HepG2 (cell line): ENCODE results near the gene RSAD1. TPM values are rescaled to one million over a fixed set of nuclear protein-coding genes. Genes with fewer than 3 reads are reported as not detected.

Source experiments
- ATM ChIP-seq: fragments of 450-650 bp; IDR thresholded peaks from 2 replicates; pipeline ENCODE4 v1.7.1; 2017; ENCODE audit warnings: mild to moderate bottlenecking, borderline replicate concordance
- DMAP1 ChIP-seq: IDR thresholded peaks from 2 replicates; pipeline ENCODE4 v1.6.1; 2016
- GFI1 ChIP-seq: sonication (generic); formaldehyde crosslinking; IDR thresholded peaks from 2 replicates; pipeline ENCODE4 v1.5.0; 2020; ENCODE audit warnings: missing genetic modification reagents, mild to moderate bottlenecking, borderline replicate concordance
- JUND ChIP-seq: sonication (generic); formaldehyde crosslinking; IDR thresholded peaks from 2 replicates; pipeline ENCODE4 v1.8.0; 2022; ENCODE audit warnings: mild to moderate bottlenecking, missing genetic modification reagents
- KLF12 ChIP-seq: sonication (generic); formaldehyde crosslinking; IDR thresholded peaks from 2 replicates; pipeline ENCODE4 v1.4.0; 2020; ENCODE audit warnings: missing genetic modification reagents, borderline replicate concordance
- MIER2 ChIP-seq: IDR thresholded peaks from 2 replicates; pipeline ENCODE4 v1.6.1; 2016; ENCODE audit warnings: missing biosample characterization, missing genetic modification reagents
- NBN ChIP-seq: fragments of 450-650 bp; conservative IDR thresholded peaks from 2 replicates; pipeline ENCODE4 v1.6.1; 2017
- NFATC3 ChIP-seq: sonication (generic); formaldehyde crosslinking; IDR thresholded peaks from 2 replicates; pipeline ENCODE4 v1.5.1; 2020; ENCODE audit warnings: mild to moderate bottlenecking, missing genetic modification reagents
- NFE2L1 ChIP-seq: sonication (generic); formaldehyde crosslinking; IDR thresholded peaks from 2 replicates; pipeline ENCODE4 v1.4.0; 2020; ENCODE audit warnings: missing genetic modification reagents, mild to moderate bottlenecking, borderline replicate concordance
- NKX3-1 ChIP-seq: sonication (generic); formaldehyde crosslinking; IDR thresholded peaks from 2 replicates; pipeline ENCODE4 v1.5.0; 2020; ENCODE audit warnings: missing genetic modification reagents
- RARG ChIP-seq: sonication (generic); formaldehyde crosslinking; IDR thresholded peaks from 2 replicates; pipeline ENCODE4 v1.4.0; 2020; ENCODE audit warnings: low read depth, mild to moderate bottlenecking, missing genetic modification reagents
- RORA ChIP-seq: sonication (generic); formaldehyde crosslinking; IDR thresholded peaks from 2 replicates; pipeline ENCODE4 v1.5.0; 2020; ENCODE audit warnings: mild to moderate bottlenecking, missing genetic modification reagents, moderate library complexity
- SCMH1 ChIP-seq: sonication (generic); formaldehyde crosslinking; IDR thresholded peaks from 2 replicates; pipeline ENCODE4 v1.9.0; 2021; ENCODE audit warnings: missing genetic modification reagents, mild to moderate bottlenecking, borderline replicate concordance
- SOX6 ChIP-seq, 2 experiments: fragments of 450-650 bp in 1 of 2; sonication (generic) in 1 of 2; formaldehyde crosslinking in 1 of 2; IDR thresholded peaks; 2 replicates each; pipeline versions ENCODE4 v1.4.0 to v1.6.1; 2017 to 2020; ENCODE audit warnings: antibody characterized with exemption in 1 of 2, mild to moderate bottlenecking in 1 of 2, missing genetic modification reagents in 1 of 2
- SRSF1 ChIP-seq: fragments of 200-400 bp; formaldehyde crosslinking; optimal IDR thresholded peaks from 2 replicates; pipeline ENCODE3; 2017; ENCODE audit warnings: mild to moderate bottlenecking, low read depth, low read length, moderate library complexity
- SUZ12 ChIP-seq: fragments of 150-350 bp; IDR thresholded peaks from 2 replicates; pipeline ENCODE4 v1.6.1; 2014; ENCODE audit warnings: low read depth, low read length
- ZBTB8A ChIP-seq: sonication (generic); formaldehyde crosslinking; IDR thresholded peaks from 2 replicates; pipeline ENCODE4 v1.4.0; 2020; ENCODE audit warnings: mild to moderate bottlenecking, low read depth, missing genetic modification reagents, borderline replicate concordance
- ZNF253 ChIP-seq: sonication (generic); formaldehyde crosslinking; IDR thresholded peaks from 2 replicates; pipeline ENCODE4 v1.8.0; 2022; ENCODE audit warnings: mild to moderate bottlenecking, missing genetic modification reagents, borderline replicate concordance
- ZNF382 ChIP-seq: sonication (generic); formaldehyde crosslinking; IDR thresholded peaks from 2 replicates; pipeline ENCODE4 v1.5.0; 2020; ENCODE audit warnings: missing genetic modification reagents, mild to moderate bottlenecking, borderline replicate concordance
- ZNF550 ChIP-seq: sonication (generic); formaldehyde crosslinking; IDR thresholded peaks from 2 replicates; pipeline ENCODE4 v1.4.0; 2020; ENCODE audit warnings: mild to moderate bottlenecking, missing genetic modification reagents, borderline replicate concordance
- ZNF619 ChIP-seq: sonication (generic); formaldehyde crosslinking; IDR thresholded peaks from 2 replicates; pipeline ENCODE4 v1.4.0; 2020; ENCODE audit warnings: mild to moderate bottlenecking, missing genetic modification reagents
- polyA plus RNA-seq, 8 experiments: library from polyadenylated mRNA; depleted of rRNA in 3 of 8; stranded (reverse) in 7 of 8; unstranded in 1 of 8; fragments of >200 nt; fragmentation: Illumina TruSeq in 4 of 8; extraction: Trizol in 4 of 8; gene quantifications; 2 replicates each; pipeline versions ENCODE4 v1.2.1 to v1.2.3, GENCODE V29; 2011 to 2016; ENCODE audit warnings: low read depth in 4 of 8, missing spikeins in 1 of 8, mixed read lengths in 1 of 8; ENCODE audit not compliant: insufficient read depth in 1 of 8
- total RNA-seq, 5 experiments: library from RNA; depleted of rRNA; stranded (reverse); fragments of >200 nt; fragmentation: Illumina TruSeq; extraction: Trizol; gene quantifications; 2 replicates each; pipeline ENCODE4 v1.2.3, GENCODE V29; 2016; ENCODE audit warnings: low read depth in 1 of 5
- TF ChIP-seq, protein P1 (sequence below): sonication (generic); formaldehyde crosslinking; IDR thresholded peaks from 2 replicates; pipeline ENCODE4 v1.5.1; 2020; ENCODE audit warnings: mild to moderate bottlenecking, missing genetic modification reagents, moderate library complexity
- TF ChIP-seq, protein P2 (sequence below): sonication (generic); formaldehyde crosslinking; IDR thresholded peaks from 2 replicates; pipeline ENCODE4 v1.4.0; 2020; ENCODE audit warnings: missing genetic modification reagents, borderline replicate concordance
- TF ChIP-seq, protein P3 (sequence below): sonication (generic); formaldehyde crosslinking; IDR thresholded peaks from 2 replicates; pipeline ENCODE4 v1.4.0; 2020; ENCODE audit warnings: mild to moderate bottlenecking, low read depth, missing genetic modification reagents

Gene RSAD1
- total and polyA plus RNA-seq, 2 of the 13 experiments (the other 11 are each of a cell fraction or from before 2014, with no cell fraction given) = 22.7 to 27.7 TPM

DNA sequence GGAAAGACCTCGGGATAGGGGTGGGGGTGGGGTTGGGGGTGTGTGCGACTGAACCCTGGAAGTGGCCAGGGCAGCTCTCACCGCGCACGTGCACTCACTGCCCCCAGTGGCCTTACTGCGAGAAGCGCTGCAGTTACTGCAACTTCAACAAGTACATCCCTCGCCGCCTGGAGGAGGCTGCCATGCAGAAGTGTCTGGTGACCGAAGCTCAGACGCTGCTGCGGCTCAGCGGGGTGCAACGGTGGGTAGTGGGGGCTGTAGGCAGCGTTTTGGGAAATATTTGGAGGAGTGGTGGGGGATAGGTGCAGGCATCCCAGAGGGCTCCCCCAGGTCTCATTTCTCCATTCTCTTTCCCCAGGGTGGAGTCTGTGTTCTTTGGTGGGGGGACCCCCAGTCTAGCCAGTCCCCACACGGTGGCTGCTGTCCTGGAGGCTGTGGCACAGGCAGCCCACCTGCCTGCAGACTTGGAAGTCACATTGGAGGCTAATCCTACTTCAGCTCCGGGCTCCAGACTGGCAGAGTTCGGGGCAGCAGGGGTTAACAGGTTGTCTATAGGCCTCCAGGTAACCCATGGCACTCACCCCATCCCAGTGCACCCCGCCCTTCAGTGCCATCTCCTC lies 972 bp downstream of the RSAD1 start (continued):
- TF ChIP-seq, protein P1, sequence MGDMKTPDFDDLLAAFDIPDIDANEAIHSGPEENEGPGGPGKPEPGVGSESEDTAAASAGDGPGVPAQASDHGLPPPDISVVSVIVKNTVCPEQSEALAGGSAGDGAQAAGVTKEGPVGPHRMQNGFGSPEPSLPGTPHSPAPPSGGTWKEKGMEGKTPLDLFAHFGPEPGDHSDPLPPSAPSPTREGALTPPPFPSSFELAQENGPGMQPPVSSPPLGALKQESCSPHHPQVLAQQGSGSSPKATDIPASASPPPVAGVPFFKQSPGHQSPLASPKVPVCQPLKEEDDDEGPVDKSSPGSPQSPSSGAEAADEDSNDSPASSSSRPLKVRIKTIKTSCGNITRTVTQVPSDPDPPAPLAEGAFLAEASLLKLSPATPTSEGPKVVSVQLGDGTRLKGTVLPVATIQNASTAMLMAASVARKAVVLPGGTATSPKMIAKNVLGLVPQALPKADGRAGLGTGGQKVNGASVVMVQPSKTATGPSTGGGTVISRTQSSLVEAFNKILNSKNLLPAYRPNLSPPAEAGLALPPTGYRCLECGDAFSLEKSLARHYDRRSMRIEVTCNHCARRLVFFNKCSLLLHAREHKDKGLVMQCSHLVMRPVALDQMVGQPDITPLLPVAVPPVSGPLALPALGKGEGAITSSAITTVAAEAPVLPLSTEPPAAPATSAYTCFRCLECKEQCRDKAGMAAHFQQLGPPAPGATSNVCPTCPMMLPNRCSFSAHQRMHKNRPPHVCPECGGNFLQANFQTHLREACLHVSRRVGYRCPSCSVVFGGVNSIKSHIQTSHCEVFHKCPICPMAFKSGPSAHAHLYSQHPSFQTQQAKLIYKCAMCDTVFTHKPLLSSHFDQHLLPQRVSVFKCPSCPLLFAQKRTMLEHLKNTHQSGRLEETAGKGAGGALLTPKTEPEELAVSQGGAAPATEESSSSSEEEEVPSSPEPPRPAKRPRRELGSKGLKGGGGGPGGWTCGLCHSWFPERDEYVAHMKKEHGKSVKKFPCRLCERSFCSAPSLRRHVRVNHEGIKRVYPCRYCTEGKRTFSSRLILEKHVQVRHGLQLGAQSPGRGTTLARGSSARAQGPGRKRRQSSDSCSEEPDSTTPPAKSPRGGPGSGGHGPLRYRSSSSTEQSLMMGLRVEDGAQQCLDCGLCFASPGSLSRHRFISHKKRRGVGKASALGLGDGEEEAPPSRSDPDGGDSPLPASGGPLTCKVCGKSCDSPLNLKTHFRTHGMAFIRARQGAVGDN = no peak; the same call in 1 of the 2 replicates
- TF ChIP-seq ATM (no peak), NFATC3 (CRISPR knock-in tag) (0 out of 2 replicates have a peak, but pooled peaks have one; percentile 44), GFI1 (no peak), ZNF253 (CRISPR knock-in tag) (0 out of 2 replicates have a peak, but pooled peaks have one; percentile 22), ZNF550 (CRISPR knock-in tag) (no peak), SCMH1 (CRISPR knock-in tag) (no peak), RARG (CRISPR knock-in tag) (no peak), SRSF1 (no peak), SUZ12 (no peak), NFE2L1 (CRISPR knock-in tag) (no peak), MIER2 (no peak), RORA (no peak), JUND (CRISPR knock-in tag) (no peak), ZBTB8A (CRISPR knock-in tag) (no peak), NBN (no peak), SOX6 (IDR thresholded peaks at IDR 0.05) (no peak), SOX6 (CRISPR knock-in tag; IDR thresholded peaks at IDR 0.05) (no peak), ZNF619 (no peak), ZNF382 (no peak), KLF12 (CRISPR knock-in tag) (no peak), NKX3-1 (CRISPR knock-in tag) (no peak), DMAP1 (CRISPR knock-in tag) (no peak; the same call in 1 of the 2 replicates)
- TF ChIP-seq, protein P2, sequence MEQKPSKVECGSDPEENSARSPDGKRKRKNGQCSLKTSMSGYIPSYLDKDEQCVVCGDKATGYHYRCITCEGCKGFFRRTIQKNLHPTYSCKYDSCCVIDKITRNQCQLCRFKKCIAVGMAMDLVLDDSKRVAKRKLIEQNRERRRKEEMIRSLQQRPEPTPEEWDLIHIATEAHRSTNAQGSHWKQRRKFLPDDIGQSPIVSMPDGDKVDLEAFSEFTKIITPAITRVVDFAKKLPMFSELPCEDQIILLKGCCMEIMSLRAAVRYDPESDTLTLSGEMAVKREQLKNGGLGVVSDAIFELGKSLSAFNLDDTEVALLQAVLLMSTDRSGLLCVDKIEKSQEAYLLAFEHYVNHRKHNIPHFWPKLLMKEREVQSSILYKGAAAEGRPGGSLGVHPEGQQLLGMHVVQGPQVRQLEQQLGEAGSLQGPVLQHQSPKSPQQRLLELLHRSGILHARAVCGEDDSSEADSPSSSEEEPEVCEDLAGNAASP = peak; percentile 49; the same call in 1 of the 2 replicates
- TF ChIP-seq, protein P3, sequence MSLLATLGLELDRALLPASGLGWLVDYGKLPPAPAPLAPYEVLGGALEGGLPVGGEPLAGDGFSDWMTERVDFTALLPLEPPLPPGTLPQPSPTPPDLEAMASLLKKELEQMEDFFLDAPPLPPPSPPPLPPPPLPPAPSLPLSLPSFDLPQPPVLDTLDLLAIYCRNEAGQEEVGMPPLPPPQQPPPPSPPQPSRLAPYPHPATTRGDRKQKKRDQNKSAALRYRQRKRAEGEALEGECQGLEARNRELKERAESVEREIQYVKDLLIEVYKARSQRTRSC (CRISPR knock-in tag) = no peak
